GM18502 (cell line): Measurements from ENCODE around the gene GRK4.

Experiments
- ATAC-seq: cut with Tn5 transposase; IDR thresholded peaks from one replicate; pipeline ENCODE4 v1.9.1; 2021; ENCODE audit warnings: mild to moderate bottlenecking; ENCODE audit not compliant: unreplicated experiment, poor library complexity

Gene GRK4

GRCh38 chr4:3085948-3086670 lies 122.7 kb downstream of the GRK4 start:
- no peak for ATAC-seq

GRCh38 chr4:3087115-3087797 lies 123.9 kb downstream of the GRK4 start:
- no peak for ATAC-seq
